Measurements from ENCODE around the gene TBC1D22B.
"Not testable (repeated sequence)": the region's sequence is repeated elsewhere in the genome, so short reads cannot be mapped to it uniquely, and the experiment has no call there.

TBC1D22B gene

GRCh38 chr6:37323580-37323979, 66.0 kb downstream of the TBC1D22B start:
- in situ Hi-C loops (cut with MboI; ENCODE audit: low pct_unique_long_range_greater_than_20kb, low sequenced_read_pairs, unreplicated experiment): no loop called here
- DNase-seq (ENCODE audit: low spot score): no peak

GRCh38 chr6:37324131-37325033, 66.8 kb downstream of the TBC1D22B start:
- TF ChIP-seq CTCF (IDR thresholded peaks at IDR 0.05; ENCODE audit: extremely low read depth, insufficient read depth, missing control alignments): no peak
- in situ Hi-C loops (cut with MboI; ENCODE audit: low pct_unique_long_range_greater_than_20kb, low sequenced_read_pairs, unreplicated experiment): no loop called here
- no peak for DNase-seq (ENCODE audit: low spot score)

More at GRCh38 chr6:37323580-37323979, 66.0 kb downstream of the TBC1D22B start:
- no peak for TF ChIP-seq CTCF (IDR thresholded peaks at IDR 0.05; ENCODE audit: extremely low read depth, insufficient read depth, missing control alignments)

- DNase-seq (ENCODE audit: low spot score); in situ Hi-C loops (cut with MboI; ENCODE audit: low pct_unique_long_range_greater_than_20kb, low sequenced_read_pairs, unreplicated experiment): not testable (repeated sequence)
These were observed 72.8 kb downstream of the TBC1D22B start for GRCh38 chr6:37330345-37330744.

GRCh38 chr6:37331047-37331446, 73.5 kb downstream of the TBC1D22B start:
- in situ Hi-C loops (cut with MboI; ENCODE audit: low pct_unique_long_range_greater_than_20kb, low sequenced_read_pairs, unreplicated experiment): no loop called here
- no peak for TF ChIP-seq CTCF (IDR thresholded peaks at IDR 0.05; ENCODE audit: extremely low read depth, insufficient read depth, missing control alignments)

GRCh38 chr6:37332894-37333293, 75.3 kb downstream of the TBC1D22B start:
- in situ Hi-C loops (cut with MboI; ENCODE audit: low pct_unique_long_range_greater_than_20kb, low sequenced_read_pairs, unreplicated experiment): no loop called here
- DNase-seq (ENCODE audit: low spot score): no peak

More at GRCh38 chr6:37331047-37331446, 73.5 kb downstream of the TBC1D22B start:
- no peak for DNase-seq (ENCODE audit: low spot score)

GRCh38 chr6:37334047-37334446, 76.5 kb downstream of the TBC1D22B start:
- DNase-seq (ENCODE audit: low spot score): no peak
- in situ Hi-C loops (cut with MboI; ENCODE audit: low pct_unique_long_range_greater_than_20kb, low sequenced_read_pairs, unreplicated experiment): no loop called here

More at GRCh38 chr6:37332894-37333293, 75.3 kb downstream of the TBC1D22B start:
- no peak for TF ChIP-seq CTCF (IDR thresholded peaks at IDR 0.05; ENCODE audit: extremely low read depth, insufficient read depth, missing control alignments)

GRCh38 chr6:37338317-37338716, 80.7 kb downstream of the TBC1D22B start:
- DNase-seq (ENCODE audit: low spot score); in situ Hi-C loops (cut with MboI; ENCODE audit: low pct_unique_long_range_greater_than_20kb, low sequenced_read_pairs, unreplicated experiment): not testable (repeated sequence)

More at GRCh38 chr6:37334047-37334446, 76.5 kb downstream of the TBC1D22B start:
- no peak for TF ChIP-seq CTCF (IDR thresholded peaks at IDR 0.05; ENCODE audit: extremely low read depth, insufficient read depth, missing control alignments)
